ENCODE measurements around the gene ZNF134. TPM values are rescaled to one million over a fixed set of nuclear protein-coding genes. Genes with fewer than 3 reads are reported as not detected.
A peak's percentile ranks its signal among the peaks of the same experiment; 100 is the strongest.

ZNF134 gene
- polyA plus RNA-seq (2012; ENCODE audit: low read depth, missing spikeins): 8.9 TPM

GRCh38 chr19:57613941-57614743 is at the start of gene ZNF134:
Gene ZNF134, plus strand, starts transcription at chr19:57614242. Its CDS starts 5,227 bp downstream, at chr19:57619469.
- FAIRE-seq (peak; percentile 93), DNase-seq (ENCODE audit: insufficient read length, low spot score) (peak; percentile 91)
- no peak for TF ChIP-seq PAX5 (IDR thresholded peaks at IDR 0.05; ENCODE audit: insufficient read depth, low read length, severe bottlenecking)
- TF ChIP-seq POLR2AphosphoS5 (IDR thresholded peaks at IDR 0.05; ENCODE audit: low read depth, low read length): peak; percentile 85
- peak; percentile 64 for TF ChIP-seq POLR2A (IDR thresholded peaks at IDR 0.05; ENCODE audit: low read depth, low read length)
- no peak for TF ChIP-seq POU2F2 (IDR thresholded peaks at IDR 0.05; ENCODE audit: low read depth, low read length)
- TF ChIP-seq SPI1 (IDR thresholded peaks at IDR 0.05; ENCODE audit: low read depth, low read length): no peak
- peak; percentile 58 for TF ChIP-seq TAF1 (IDR thresholded peaks at IDR 0.05; ENCODE audit: low read depth, low read length)

GRCh38 chr19:57566396-57567265 is 47.4 kb upstream of the ZNF134 start:
- TF ChIP-seq POLR2AphosphoS5 (IDR thresholded peaks at IDR 0.05; ENCODE audit: low read depth, low read length) (no peak), POLR2A (IDR thresholded peaks at IDR 0.05; ENCODE audit: low read depth, low read length) (no peak), TAF1 (IDR thresholded peaks at IDR 0.05; ENCODE audit: low read depth, low read length) (no peak), POU2F2 (IDR thresholded peaks at IDR 0.05; ENCODE audit: low read depth, low read length) (no peak)
- no peak for FAIRE-seq
- DNase-seq (ENCODE audit: insufficient read length, low spot score): no peak

GRCh38 chr19:57570707-57571106 is 43.3 kb upstream of the ZNF134 start:
- DNase-seq (ENCODE audit: insufficient read length, low spot score): no peak
- TF ChIP-seq POU2F2 (IDR thresholded peaks at IDR 0.05; ENCODE audit: low read depth, low read length): no peak
- TF ChIP-seq TAF1 (IDR thresholded peaks at IDR 0.05; ENCODE audit: low read depth, low read length): no peak
- no peak for TF ChIP-seq PAX5 (IDR thresholded peaks at IDR 0.05; ENCODE audit: insufficient read depth, low read length, severe bottlenecking)
- TF ChIP-seq SPI1 (IDR thresholded peaks at IDR 0.05; ENCODE audit: low read depth, low read length): no peak
- FAIRE-seq: no peak

- no peak for FAIRE-seq
These were observed 41.6 kb upstream of the ZNF134 start for GRCh38 chr19:57572415-57572947.

GRCh38 chr19:57576661-57577060 is 37.4 kb upstream of the ZNF134 start:
- DNase-seq (ENCODE audit: insufficient read length, low spot score): no peak
- FAIRE-seq: no peak
- TF ChIP-seq SPI1 (IDR thresholded peaks at IDR 0.05; ENCODE audit: low read depth, low read length): no peak

More at GRCh38 chr19:57572415-57572947, 41.6 kb upstream of the ZNF134 start:
- no peak for DNase-seq (ENCODE audit: insufficient read length, low spot score)
- no peak for TF ChIP-seq POU2F2 (IDR thresholded peaks at IDR 0.05; ENCODE audit: low read depth, low read length)
- no peak for TF ChIP-seq POLR2AphosphoS5 (IDR thresholded peaks at IDR 0.05; ENCODE audit: low read depth, low read length)
- no peak for TF ChIP-seq TAF1 (IDR thresholded peaks at IDR 0.05; ENCODE audit: low read depth, low read length)
- no peak for TF ChIP-seq SPI1 (IDR thresholded peaks at IDR 0.05; ENCODE audit: low read depth, low read length)
- no peak for TF ChIP-seq PAX5 (IDR thresholded peaks at IDR 0.05; ENCODE audit: insufficient read depth, low read length, severe bottlenecking)
- no peak for TF ChIP-seq POLR2A (IDR thresholded peaks at IDR 0.05; ENCODE audit: low read depth, low read length)

GRCh38 chr19:57578487-57579205 is 35.4 kb upstream of the ZNF134 start, which contains the start of gene ZNF416:
Gene ZNF416, minus strand, starts transcription at chr19:57578911. Its CDS starts 207 bp downstream, at chr19:57578704.
- TF ChIP-seq POLR2A (IDR thresholded peaks at IDR 0.05; ENCODE audit: low read depth, low read length) (peak; percentile 64), SPI1 (IDR thresholded peaks at IDR 0.05; ENCODE audit: low read depth, low read length) (no peak), PAX5 (IDR thresholded peaks at IDR 0.05; ENCODE audit: insufficient read depth, low read length, severe bottlenecking) (no peak), TAF1 (IDR thresholded peaks at IDR 0.05; ENCODE audit: low read depth, low read length) (peak; percentile 46; the same call in 1 of the 2 replicates), POLR2AphosphoS5 (IDR thresholded peaks at IDR 0.05; ENCODE audit: low read depth, low read length) (no peak), POU2F2 (IDR thresholded peaks at IDR 0.05; ENCODE audit: low read depth, low read length) (peak; percentile 90)
- FAIRE-seq (peak; percentile 100), DNase-seq (ENCODE audit: insufficient read length, low spot score) (peak; percentile 94)

GRCh38 chr19:57583104-57583520 is 30.9 kb upstream of the ZNF134 start:
- FAIRE-seq (no peak), DNase-seq (ENCODE audit: insufficient read length, low spot score) (no peak)
- TF ChIP-seq SPI1 (IDR thresholded peaks at IDR 0.05; ENCODE audit: low read depth, low read length): no peak
- no peak for TF ChIP-seq POU2F2 (IDR thresholded peaks at IDR 0.05; ENCODE audit: low read depth, low read length)

GRCh38 chr19:57583521-57584416 is 30.3 kb upstream of the ZNF134 start, which contains the start of gene ZIK1:
Gene ZIK1, plus strand, starts transcription at chr19:57584145. Its CDS starts 212 bp downstream, at chr19:57584357.
- TF ChIP-seq TAF1 (IDR thresholded peaks at IDR 0.05; ENCODE audit: low read depth, low read length): peak; percentile 38; the same call in 1 of the 2 replicates
- no peak for TF ChIP-seq POLR2A (IDR thresholded peaks at IDR 0.05; ENCODE audit: low read depth, low read length)
- no peak for TF ChIP-seq SPI1 (IDR thresholded peaks at IDR 0.05; ENCODE audit: low read depth, low read length)
- TF ChIP-seq POU2F2 (IDR thresholded peaks at IDR 0.05; ENCODE audit: low read depth, low read length): 0 out of 2 replicates have a peak, but pooled peaks have one; percentile 9
- peak; percentile 46; the same call in 1 of the 2 replicates for TF ChIP-seq POLR2AphosphoS5 (IDR thresholded peaks at IDR 0.05; ENCODE audit: low read depth, low read length)
- TF ChIP-seq PAX5 (IDR thresholded peaks at IDR 0.05; ENCODE audit: insufficient read depth, low read length, severe bottlenecking): no peak
- peak; percentile 92 for FAIRE-seq
- peak; percentile 98 for DNase-seq (ENCODE audit: insufficient read length, low spot score)
